ENCODE results near the gene ZRANB1.

- TF ChIP-seq MAZ (IDR thresholded peaks at IDR 0.05; ENCODE audit: borderline replicate concordance, low read depth, low read length) = no peak
- no peak for TF ChIP-seq MXI1 (IDR thresholded peaks at IDR 0.05; ENCODE audit: borderline replicate concordance, low read depth, low read length)
- no peak for TF ChIP-seq CTCF (conservative IDR thresholded peaks at IDR 0.05; ENCODE audit: low read depth, low read length)
- TF ChIP-seq POLR2A (IDR thresholded peaks at IDR 0.05; ENCODE audit: low read depth, low read length) = no peak
- no peak for TF ChIP-seq RAD21 (IDR thresholded peaks at IDR 0.05; ENCODE audit: low read length)
- TF ChIP-seq USF2 (IDR thresholded peaks at IDR 0.05; ENCODE audit: low read depth, low read length) = no peak
Measured at GRCh38 chr10:124944982-124945381, 3.1 kb downstream of the ZRANB1 start.

All from IMR-90 (cell line).